Suprapubic skin (tissue), 4 donors: ENCODE measurements around the gene ST6GALNAC1.

ENCODE experiments used
- CTCF ChIP-seq, 2 donors: fragments of 200-600 bp in 1 of 2; fragments of 450-650 bp in 1 of 2; sonication (generic) in 1 of 2; IDR thresholded peaks; one replicate each; pipeline ENCODE4 v1.5.1; 2016 to 2019; ENCODE audit warnings: antibody characterized with exemption in 2 of 2, mild to moderate bottlenecking in 1 of 2, moderate library complexity in 1 of 2
- EP300 ChIP-seq: sonication (generic); formaldehyde crosslinking; IDR thresholded peaks from one replicate; pipeline ENCODE4 v1.6.1; 2017; ENCODE audit warnings: antibody characterized with exemption
- POLR2A ChIP-seq, 2 donors: fragments of 450-650 bp; IDR thresholded peaks; one replicate each; pipeline ENCODE4 v1.6.1; 2017; ENCODE audit warnings: antibody characterized with exemption in 2 of 2, mild to moderate bottlenecking in 2 of 2, moderate library complexity in 2 of 2
- POLR2AphosphoS5 ChIP-seq, 3 donors: sonication (generic); formaldehyde crosslinking; IDR thresholded peaks; one replicate each; pipeline ENCODE4 v1.6.1; 2017; ENCODE audit warnings: antibody characterized with exemption in 3 of 3

- TF ChIP-seq POLR2A (IDR thresholded peaks at IDR 0.05) (no peak), CTCF (IDR thresholded peaks at IDR 0.05) (no peak), EP300 (no peak), POLR2AphosphoS5 (IDR thresholded peaks at IDR 0.05) (no peak)
Measured at GRCh38 chr17:76582660-76583059, 60.9 kb downstream of the ST6GALNAC1 start.
